Nephron progenitor cell (in vitro differentiated cells): ENCODE measurements around the gene SCNN1G.

Experiments
- DNase-seq: peaks from one replicate; pipeline ENCODE4 v3.0.0; 2021
- H3K27ac Mint-ChIP-seq: 2 replicates; pipeline ENCODE4 v1.8.0; 2021; ENCODE audit warnings: mild to moderate bottlenecking, moderate library complexity, mixed read lengths
- H3K27me3 Mint-ChIP-seq: 2 replicates; pipeline ENCODE4 v1.8.0; 2021; ENCODE audit warnings: mild to moderate bottlenecking, low read depth, mixed read lengths; ENCODE audit not compliant: poor library complexity
- H3K36me3 Mint-ChIP-seq: 2 replicates; pipeline ENCODE4 v1.8.0; 2021; ENCODE audit warnings: low read depth, mixed read lengths
- H3K4me1 Mint-ChIP-seq: 2 replicates; pipeline ENCODE4 v1.8.0; 2021; ENCODE audit warnings: mixed read lengths
- H3K4me3 Mint-ChIP-seq: 2 replicates; pipeline ENCODE4 v1.8.0; 2021; ENCODE audit warnings: mild to moderate bottlenecking, moderate library complexity, mixed read lengths
- H3K9me3 Mint-ChIP-seq: 2 replicates; pipeline ENCODE4 v1.8.0; 2021; ENCODE audit warnings: mild to moderate bottlenecking, moderate library complexity, mixed read lengths
- CTCF ChIP-seq: fragments of 200-600 bp; sonication (generic); IDR thresholded peaks from 2 replicates; pipeline ENCODE4 v1.5.0; 2021; ENCODE audit warnings: antibody characterized with exemption

The SCNN1G gene

DNA sequence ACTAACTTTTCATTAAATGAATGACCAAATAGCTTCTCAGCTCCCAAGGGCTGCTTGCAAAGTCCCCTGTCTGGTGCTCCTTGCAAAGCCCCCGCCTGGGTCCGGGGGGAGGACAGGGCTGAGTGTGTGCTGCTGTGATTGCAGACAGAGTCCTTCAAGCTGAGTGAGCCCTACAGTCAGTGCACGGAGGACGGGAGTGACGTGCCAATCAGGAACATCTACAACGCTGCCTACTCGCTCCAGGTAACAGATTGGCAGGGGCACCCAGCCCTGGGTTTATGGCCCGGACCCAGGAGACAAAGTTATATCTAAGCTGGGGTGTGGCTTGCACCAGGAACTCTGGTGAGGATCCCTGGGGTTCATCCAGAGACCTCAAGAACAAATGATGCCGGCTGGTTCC, 27.1 kb downstream of the SCNN1G start:
- Mint-ChIP-seq H3K4me1 (peaks cover 7% of the 10 kb centered on the region), H3K4me3 (no peak overlapping the region), H3K36me3 (no peaks in the 10 kb centered on the region), H3K27ac (no peak overlapping the region), H3K27me3 (peaks cover 45% of the 10 kb centered on the region), H3K9me3 (no peaks in the 10 kb centered on the region)
- no peak for TF ChIP-seq CTCF
- no peak for DNase-seq

DNA sequence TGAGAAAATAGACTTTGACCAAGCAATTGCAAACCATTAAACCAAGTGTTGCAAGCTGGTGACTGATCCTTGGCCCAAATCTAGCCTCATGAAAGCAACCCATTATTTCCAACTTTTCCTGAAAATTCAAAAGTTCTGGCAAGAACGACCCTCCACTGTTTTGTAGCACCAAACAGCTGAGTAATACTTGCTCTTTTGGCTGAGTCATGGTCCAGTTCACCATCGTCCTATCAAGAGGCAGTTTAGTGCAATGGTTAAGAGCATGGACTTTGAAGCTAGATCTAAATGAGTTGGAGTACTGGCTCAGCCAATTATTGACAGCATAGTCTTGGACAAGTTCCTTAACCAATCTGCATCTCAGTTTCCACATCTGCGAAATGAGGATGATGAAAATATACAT, 31.3 kb downstream of the SCNN1G start:
- no peak for TF ChIP-seq CTCF
- Mint-ChIP-seq H3K36me3 (no peaks in the 10 kb centered on the region), H3K4me1 (no peaks in the 10 kb centered on the region), H3K9me3 (no peaks in the 10 kb centered on the region), H3K4me3 (no peak overlapping the region), H3K27ac (no peak overlapping the region), H3K27me3 (peaks cover 29% of the 10 kb centered on the region)
- DNase-seq, result no peak

- H3K4me3 Mint-ChIP-seq, result no peak overlapping the region
- peaks cover 24% of the 10 kb centered on the region for H3K27me3 Mint-ChIP-seq
- H3K4me1 Mint-ChIP-seq, result no peaks in the 10 kb centered on the region
- H3K9me3 Mint-ChIP-seq, result no peaks in the 10 kb centered on the region
- no peak for DNase-seq
- H3K27ac Mint-ChIP-seq, result no peak overlapping the region
- TF ChIP-seq CTCF, result no peak
- H3K36me3 Mint-ChIP-seq, result no peaks in the 10 kb centered on the region
Observed at GRCh38 chr16:23214796-23215195, 32.3 kb downstream of the SCNN1G start.

- Mint-ChIP-seq H3K27ac (no peak overlapping the region), H3K36me3 (no peaks in the 10 kb centered on the region), H3K4me3 (no peak overlapping the region), H3K4me1 (no peaks in the 10 kb centered on the region), H3K27me3 (peaks cover 20% of the 10 kb centered on the region), H3K9me3 (no peaks in the 10 kb centered on the region)
- no peak for TF ChIP-seq CTCF
- no peak for DNase-seq
Observed at GRCh38 chr16:23215435-23215834, 32.9 kb downstream of the SCNN1G start.

DNA sequence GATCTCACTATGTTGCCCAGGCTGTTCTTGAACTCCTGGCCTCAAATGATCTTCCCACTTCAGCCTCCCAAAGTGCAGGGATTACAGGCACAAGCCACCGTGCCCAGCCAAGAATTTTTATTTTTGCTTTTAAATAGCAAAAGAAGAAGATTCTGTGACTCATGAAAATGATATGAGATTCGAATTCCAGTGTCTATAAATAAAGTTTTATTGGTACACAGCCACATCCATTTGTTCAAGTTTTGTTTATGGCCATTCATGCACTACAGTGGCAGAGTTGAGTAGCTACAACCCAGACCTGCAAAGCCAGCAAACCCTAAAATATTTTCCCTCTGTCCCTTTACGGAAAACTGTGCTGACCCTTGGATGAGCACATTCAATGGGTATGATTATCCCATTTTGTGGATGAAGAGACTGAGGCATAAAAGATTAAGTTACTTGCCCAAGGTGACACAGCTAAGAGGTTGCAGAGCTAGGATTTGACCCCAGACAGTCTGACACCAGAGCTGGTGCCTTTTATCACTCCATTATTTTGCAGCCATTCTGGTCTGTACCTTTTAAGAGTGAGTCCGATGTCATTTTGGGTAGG, 34.2 kb downstream of the SCNN1G start:
- Mint-ChIP-seq H3K9me3 (no peaks in the 10 kb centered on the region), H3K4me1 (no peaks in the 10 kb centered on the region), H3K36me3 (no peaks in the 10 kb centered on the region), H3K27me3 (peaks cover 23% of the 10 kb centered on the region), H3K4me3 (no peak overlapping the region), H3K27ac (no peak overlapping the region)
- TF ChIP-seq CTCF, result no peak
- no peak for DNase-seq

DNA sequence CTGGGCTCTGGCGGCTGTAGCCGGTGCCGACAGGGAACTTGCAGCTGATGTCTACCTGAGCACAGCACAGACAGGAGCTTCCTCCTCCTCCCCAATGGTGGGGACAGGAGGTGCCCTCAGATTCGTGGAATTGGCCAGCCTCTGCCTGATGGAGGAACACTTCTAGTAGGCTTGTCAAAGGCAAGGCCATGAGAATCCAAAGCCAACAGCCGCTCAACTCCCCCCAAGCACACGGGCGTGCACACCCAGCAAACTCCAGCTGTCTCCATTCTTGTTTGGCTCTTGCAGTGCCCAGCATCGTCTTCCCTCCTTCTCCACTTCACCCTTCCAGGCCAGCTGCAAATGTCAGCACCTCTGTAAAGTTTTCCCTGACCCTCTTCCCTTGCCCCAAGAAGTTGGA, 35.1 kb downstream of the SCNN1G start:
- Mint-ChIP-seq H3K9me3 (no peaks in the 10 kb centered on the region), H3K4me3 (no peak overlapping the region), H3K27me3 (peaks cover 21% of the 10 kb centered on the region), H3K4me1 (no peaks in the 10 kb centered on the region), H3K36me3 (no peaks in the 10 kb centered on the region), H3K27ac (no peak overlapping the region)
- no peak for DNase-seq
- TF ChIP-seq CTCF, result no peak
